ENCODE results near the gene FAM13A.

The FAM13A gene

DNA sequence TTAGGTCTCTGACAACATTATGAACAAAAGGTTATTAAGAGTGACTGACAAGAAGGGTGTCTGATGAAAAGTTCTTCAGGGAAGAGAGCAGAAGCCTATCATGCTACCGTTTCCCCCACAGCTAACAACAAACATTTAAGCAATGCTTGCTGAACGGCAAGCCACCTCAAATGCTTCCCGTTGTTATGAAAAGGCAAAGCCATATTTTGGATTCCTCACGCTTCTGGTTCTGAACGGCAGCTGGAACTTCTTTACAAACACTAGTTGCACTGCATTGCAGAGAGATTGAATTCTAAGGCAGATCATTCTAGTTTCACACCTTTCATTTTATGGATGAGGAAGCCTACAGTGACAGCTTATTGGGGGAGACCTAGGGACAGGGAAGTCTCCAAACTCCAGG lies 310.8 kb downstream of the FAM13A start:
- no peaks in the 10 kb centered on the region for H3K27me3 ChIP-seq (replicated peaks; ENCODE audit: insufficient read depth, low read length)
- no peak overlapping the region for H3K4me2 ChIP-seq (ENCODE audit: low read depth, low read length)
- no peak overlapping the region for H3K27ac ChIP-seq (ENCODE audit: low read length)
- no peak for DNase-seq
- H4K20me1 ChIP-seq (ENCODE audit: insufficient read depth, low read length), result no peaks in the 10 kb centered on the region
- H3K9me3 ChIP-seq (replicated peaks; ENCODE audit: insufficient read depth, low read length), result no peaks in the 10 kb centered on the region
- H3F3A ChIP-seq (ENCODE audit: insufficient read depth, low read length), result no peaks in the 10 kb centered on the region
- H3K9me2 ChIP-seq (replicated peaks; ENCODE audit: insufficient read depth, low read length), result no peaks in the 10 kb centered on the region
- H3K4me3 ChIP-seq (ENCODE audit: low read length), result no peak overlapping the region
- no peak overlapping the region for H3K9ac ChIP-seq (ENCODE audit: low read length)
- TF ChIP-seq EZH2 (optimal IDR thresholded peaks at IDR 0.05; ENCODE audit: low read depth, low read length) (no peak), EZH2phosphoT487 (IDR thresholded peaks at IDR 0.05; ENCODE audit: low read length) (no peak)
- TF ChIP-seq, protein P1, sequence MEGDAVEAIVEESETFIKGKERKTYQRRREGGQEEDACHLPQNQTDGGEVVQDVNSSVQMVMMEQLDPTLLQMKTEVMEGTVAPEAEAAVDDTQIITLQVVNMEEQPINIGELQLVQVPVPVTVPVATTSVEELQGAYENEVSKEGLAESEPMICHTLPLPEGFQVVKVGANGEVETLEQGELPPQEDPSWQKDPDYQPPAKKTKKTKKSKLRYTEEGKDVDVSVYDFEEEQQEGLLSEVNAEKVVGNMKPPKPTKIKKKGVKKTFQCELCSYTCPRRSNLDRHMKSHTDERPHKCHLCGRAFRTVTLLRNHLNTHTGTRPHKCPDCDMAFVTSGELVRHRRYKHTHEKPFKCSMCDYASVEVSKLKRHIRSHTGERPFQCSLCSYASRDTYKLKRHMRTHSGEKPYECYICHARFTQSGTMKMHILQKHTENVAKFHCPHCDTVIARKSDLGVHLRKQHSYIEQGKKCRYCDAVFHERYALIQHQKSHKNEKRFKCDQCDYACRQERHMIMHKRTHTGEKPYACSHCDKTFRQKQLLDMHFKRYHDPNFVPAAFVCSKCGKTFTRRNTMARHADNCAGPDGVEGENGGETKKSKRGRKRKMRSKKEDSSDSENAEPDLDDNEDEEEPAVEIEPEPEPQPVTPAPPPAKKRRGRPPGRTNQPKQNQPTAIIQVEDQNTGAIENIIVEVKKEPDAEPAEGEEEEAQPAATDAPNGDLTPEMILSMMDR (IDR thresholded peaks at IDR 0.05; ENCODE audit: low read length), result no peak
- no peaks in the 10 kb centered on the region for H3K79me2 ChIP-seq (ENCODE audit: low read length)
- H2AFZ ChIP-seq (ENCODE audit: low read length), result no peak overlapping the region
- no peaks in the 10 kb centered on the region for H3K4me1 ChIP-seq (ENCODE audit: low read length)
- no peaks in the 10 kb centered on the region for H3K36me3 ChIP-seq (replicated peaks; ENCODE audit: insufficient read depth, low read length)

DNA sequence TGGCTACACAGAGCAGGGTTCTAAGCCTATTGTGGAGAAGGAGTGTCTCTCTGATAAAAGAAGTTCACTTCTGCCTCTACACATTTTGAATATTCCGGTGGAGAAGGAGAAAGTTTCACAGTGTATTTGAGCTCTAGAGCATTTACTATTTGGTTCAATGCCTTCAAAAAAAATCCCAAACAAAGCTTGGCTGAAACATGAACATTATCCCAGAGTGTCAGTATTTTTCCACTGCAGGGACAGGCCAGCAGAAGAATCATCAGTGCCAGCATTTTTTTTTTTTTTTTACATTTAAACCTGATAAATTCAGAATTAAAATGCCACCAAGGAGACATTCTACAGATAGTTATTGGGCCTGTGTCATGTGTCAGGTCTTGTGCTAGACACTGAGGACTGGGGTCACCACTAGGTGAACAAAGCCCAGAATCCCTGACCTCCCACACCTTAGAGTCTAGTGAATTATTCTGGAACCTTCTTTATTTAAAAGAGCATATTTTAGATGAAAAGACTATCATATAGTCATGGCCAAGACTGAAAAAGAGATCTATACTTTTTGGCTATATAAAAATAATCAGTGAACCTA lies 311.3 kb downstream of the FAM13A start:
- no peaks in the 10 kb centered on the region for H3K4me1 ChIP-seq (ENCODE audit: low read length)
- H3K36me3 ChIP-seq (replicated peaks; ENCODE audit: insufficient read depth, low read length), result no peaks in the 10 kb centered on the region
- no peak overlapping the region for H3K4me3 ChIP-seq (ENCODE audit: low read length)
- H2AFZ ChIP-seq (ENCODE audit: low read length), result no peak overlapping the region
- no peaks in the 10 kb centered on the region for H3K9me2 ChIP-seq (replicated peaks; ENCODE audit: insufficient read depth, low read length)
- H3F3A ChIP-seq (ENCODE audit: insufficient read depth, low read length), result no peaks in the 10 kb centered on the region
- no peaks in the 10 kb centered on the region for H3K9me3 ChIP-seq (replicated peaks; ENCODE audit: insufficient read depth, low read length)
- TF ChIP-seq EZH2phosphoT487 (IDR thresholded peaks at IDR 0.05; ENCODE audit: low read length) (no peak), EZH2 (optimal IDR thresholded peaks at IDR 0.05; ENCODE audit: low read depth, low read length) (no peak)
- TF ChIP-seq, protein P1 (IDR thresholded peaks at IDR 0.05; ENCODE audit: low read length), result no peak
- DNase-seq, result no peak
- H3K27ac ChIP-seq (ENCODE audit: low read length), result no peak overlapping the region
- no peaks in the 10 kb centered on the region for H3K79me2 ChIP-seq (ENCODE audit: low read length)
- H3K27me3 ChIP-seq (replicated peaks; ENCODE audit: insufficient read depth, low read length), result no peaks in the 10 kb centered on the region
- no peak overlapping the region for H3K9ac ChIP-seq (ENCODE audit: low read length)
- no peaks in the 10 kb centered on the region for H4K20me1 ChIP-seq (ENCODE audit: insufficient read depth, low read length)
- no peak overlapping the region for H3K4me2 ChIP-seq (ENCODE audit: low read depth, low read length)

DNA sequence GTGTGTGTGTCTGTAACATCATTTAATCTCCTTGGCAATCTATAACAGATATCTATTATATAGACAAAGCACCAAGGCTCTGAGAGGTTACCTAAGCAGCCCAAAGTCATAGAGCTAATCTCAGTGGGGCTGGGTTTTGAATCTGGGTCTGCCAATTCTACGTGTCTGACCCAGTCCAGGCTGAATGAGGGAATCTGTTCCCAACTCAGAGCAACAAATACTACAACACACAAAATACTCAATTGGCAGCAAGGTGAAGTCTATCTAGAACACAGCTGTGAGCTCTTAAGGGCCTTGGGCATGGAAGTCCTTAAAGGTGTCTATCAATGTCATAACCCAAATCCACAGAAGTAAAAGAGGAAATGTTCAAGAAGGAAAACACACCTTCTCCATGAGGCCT lies 311.8 kb downstream of the FAM13A start:
- no peak overlapping the region for H3K4me3 ChIP-seq (ENCODE audit: low read length)
- H2AFZ ChIP-seq (ENCODE audit: low read length), result no peak overlapping the region
- no peaks in the 10 kb centered on the region for H3K9me2 ChIP-seq (replicated peaks; ENCODE audit: insufficient read depth, low read length)
- no peak overlapping the region for H3K27ac ChIP-seq (ENCODE audit: low read length)
- H3K27me3 ChIP-seq (replicated peaks; ENCODE audit: insufficient read depth, low read length), result no peaks in the 10 kb centered on the region
- H3K36me3 ChIP-seq (replicated peaks; ENCODE audit: insufficient read depth, low read length), result no peaks in the 10 kb centered on the region
- no peaks in the 10 kb centered on the region for H3F3A ChIP-seq (ENCODE audit: insufficient read depth, low read length)
- no peak for DNase-seq
- H3K9me3 ChIP-seq (replicated peaks; ENCODE audit: insufficient read depth, low read length), result no peaks in the 10 kb centered on the region
- no peaks in the 10 kb centered on the region for H3K4me1 ChIP-seq (ENCODE audit: low read length)
- TF ChIP-seq, protein P1 (IDR thresholded peaks at IDR 0.05; ENCODE audit: low read length), result no peak
- no peak for TF ChIP-seq EZH2 (optimal IDR thresholded peaks at IDR 0.05; ENCODE audit: low read depth, low read length)
- no peak for TF ChIP-seq EZH2phosphoT487 (IDR thresholded peaks at IDR 0.05; ENCODE audit: low read length)
- no peak overlapping the region for H3K4me2 ChIP-seq (ENCODE audit: low read depth, low read length)
- no peaks in the 10 kb centered on the region for H4K20me1 ChIP-seq (ENCODE audit: insufficient read depth, low read length)
- H3K79me2 ChIP-seq (ENCODE audit: low read length), result no peaks in the 10 kb centered on the region
- no peak overlapping the region for H3K9ac ChIP-seq (ENCODE audit: low read length)

Measured in MM.1S (cell line).